Neural progenitor cell (in vitro differentiated cells): Measurements from ENCODE around the gene ZFAND6.
"Not testable (repeated sequence)": the region's sequence is repeated elsewhere in the genome, so short reads cannot be mapped to it uniquely, and the experiment has no call there.

Source experiments
- EZH2 ChIP-seq: fragments of 200-600 bp; sonication (generic); IDR thresholded peaks from 2 replicates; pipeline ENCODE4 v1.6.1; 2017; ENCODE audit warnings: antibody characterized with exemption, mild to moderate bottlenecking, moderate library complexity
- EZH2phosphoT487 ChIP-seq: fragments of 200-600 bp; sonication (generic); IDR thresholded peaks from 2 replicates; pipeline ENCODE4 v1.6.1; 2017; ENCODE audit warnings: antibody characterized with exemption
- TF ChIP-seq, protein P1 (sequence below): fragments of 200-600 bp; sonication (generic); IDR thresholded peaks from 2 replicates; pipeline ENCODE4 v1.5.1; 2017; ENCODE audit warnings: antibody characterized with exemption, mild to moderate bottlenecking

DNA sequence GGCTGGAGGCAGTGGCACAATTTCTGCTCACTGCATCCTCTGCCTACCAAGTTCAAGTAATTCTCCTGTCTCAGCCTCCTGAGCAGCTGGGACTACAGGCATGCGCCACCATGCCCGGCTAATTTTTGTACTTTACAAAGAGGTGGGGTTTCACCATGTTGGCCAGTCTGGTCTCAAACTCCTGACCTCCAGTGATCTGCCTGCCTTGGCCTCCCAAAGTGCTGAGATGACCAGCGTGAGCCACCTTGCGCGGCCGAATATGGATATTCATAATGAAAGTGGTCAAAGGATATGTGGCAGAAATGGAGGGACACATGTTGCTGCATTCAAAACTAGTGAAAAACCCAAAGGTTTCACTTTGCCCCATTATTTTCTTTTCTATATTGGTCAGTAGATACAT lies 40.2 kb downstream of the ZFAND6 start:
- TF ChIP-seq, protein P1, sequence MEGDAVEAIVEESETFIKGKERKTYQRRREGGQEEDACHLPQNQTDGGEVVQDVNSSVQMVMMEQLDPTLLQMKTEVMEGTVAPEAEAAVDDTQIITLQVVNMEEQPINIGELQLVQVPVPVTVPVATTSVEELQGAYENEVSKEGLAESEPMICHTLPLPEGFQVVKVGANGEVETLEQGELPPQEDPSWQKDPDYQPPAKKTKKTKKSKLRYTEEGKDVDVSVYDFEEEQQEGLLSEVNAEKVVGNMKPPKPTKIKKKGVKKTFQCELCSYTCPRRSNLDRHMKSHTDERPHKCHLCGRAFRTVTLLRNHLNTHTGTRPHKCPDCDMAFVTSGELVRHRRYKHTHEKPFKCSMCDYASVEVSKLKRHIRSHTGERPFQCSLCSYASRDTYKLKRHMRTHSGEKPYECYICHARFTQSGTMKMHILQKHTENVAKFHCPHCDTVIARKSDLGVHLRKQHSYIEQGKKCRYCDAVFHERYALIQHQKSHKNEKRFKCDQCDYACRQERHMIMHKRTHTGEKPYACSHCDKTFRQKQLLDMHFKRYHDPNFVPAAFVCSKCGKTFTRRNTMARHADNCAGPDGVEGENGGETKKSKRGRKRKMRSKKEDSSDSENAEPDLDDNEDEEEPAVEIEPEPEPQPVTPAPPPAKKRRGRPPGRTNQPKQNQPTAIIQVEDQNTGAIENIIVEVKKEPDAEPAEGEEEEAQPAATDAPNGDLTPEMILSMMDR: not testable (repeated sequence)
- TF ChIP-seq EZH2phosphoT487, EZH2: not testable (repeated sequence)
